ENCODE results near the gene ELK3. TPM values are rescaled to one million over a fixed set of nuclear protein-coding genes. Genes with fewer than 3 reads are reported as not detected.
A peak's percentile ranks its signal among the peaks of the same experiment; 100 is the strongest.

ELK3 gene
- total RNA-seq, 1 experiment from 2014 or later: 9.4 TPM

- H2BK20ac ChIP-seq (ENCODE audit: low read depth, low read length, poor library complexity, severe bottlenecking): no peak overlapping the region
- no peak for TF ChIP-seq CTCF (conservative IDR thresholded peaks at IDR 0.05)
- H4K8ac ChIP-seq (replicated peaks; ENCODE audit: insufficient read length, low read depth, low read length): no peak overlapping the region
- Mint-ChIP-seq H3K4me3 (no peak overlapping the region), H3K4me1 (peaks cover 40 to 46% of the 10 kb centered on the region in 2 experiments), H3K27ac (peak overlapping the region in 1 of 3 experiments; percentile 89; a peak in 1 of 7 replicates), H3K9me3 (no peaks in the 10 kb centered on the region), H3K27me3 (ENCODE audit: low read depth) (no peaks in the 10 kb centered on the region), H3K36me3 (ENCODE audit: insufficient read depth in 1 of 3, low read depth in 3 of 3) (peaks cover 0 to 2% (median 0%) of the 10 kb centered on the region in 3 experiments; a peak in 2 of 7 replicates)
- H3K4me1 ChIP-seq (ENCODE audit: insufficient read depth, low read length): no peaks in the 10 kb centered on the region
- H3K79me1 ChIP-seq (ENCODE audit: insufficient read depth, low read depth, low read length, poor library complexity, severe bottlenecking): no peaks in the 10 kb centered on the region
- no peaks in the 10 kb centered on the region for H3K23me2 ChIP-seq (ENCODE audit: insufficient read length, low read depth, low read length, poor library complexity, severe bottlenecking)
- H3K9me3 ChIP-seq (ENCODE audit: control insufficient read depth, low read depth, low read length): no peaks in the 10 kb centered on the region
- H2BK120ac ChIP-seq (ENCODE audit: low read depth, low read length, poor library complexity, severe bottlenecking): no peak overlapping the region
- H4K20me1 ChIP-seq (ENCODE audit: control insufficient read depth, insufficient read depth, insufficient read length): no peaks in the 10 kb centered on the region
- no peak overlapping the region for H3K4ac ChIP-seq (ENCODE audit: low read depth, low read length)
- no peak overlapping the region for H3K14ac ChIP-seq (ENCODE audit: insufficient read depth, low read length)
- no peak for DNase-seq
- H4K91ac ChIP-seq (ENCODE audit: insufficient read length, low read depth, low read length): no peak overlapping the region
- no peak overlapping the region for H2AK5ac ChIP-seq (ENCODE audit: insufficient read length, low read length)
- H2AFZ ChIP-seq (ENCODE audit: low read length): no peak overlapping the region
- H3K9ac ChIP-seq (ENCODE audit: extremely low read depth, insufficient read length, low read length): no peak overlapping the region
- H3K27ac ChIP-seq (ENCODE audit: insufficient read length, low read depth, low read length): no peak overlapping the region
- no peak overlapping the region for H3K4me2 ChIP-seq (ENCODE audit: insufficient read depth, insufficient read length, low read length)
- H3K79me2 ChIP-seq (ENCODE audit: insufficient read depth, low read length): no peaks in the 10 kb centered on the region
- H4K5ac ChIP-seq (ENCODE audit: insufficient read length, low read depth, low read length): no peak overlapping the region
- 100% methylated on average over 3 of the region's 11 CpGs for WGBS (ENCODE audit: extremely low coverage, insufficient read length, low lambda C conversion rate)
- H3K18ac ChIP-seq (ENCODE audit: insufficient read length, low read depth, low read length): peak overlapping the region; percentile 40
- no peak overlapping the region for H3K23ac ChIP-seq (ENCODE audit: insufficient read length, low read depth, low read length)
- no peak overlapping the region for H3T11ph ChIP-seq (ENCODE audit: low read length)
- no peaks in the 10 kb centered on the region for H3K27me3 ChIP-seq (ENCODE audit: insufficient read depth, low read length)
- H2BK5ac ChIP-seq (ENCODE audit: insufficient read length, low read length): no peak overlapping the region
- no peak overlapping the region for H2BK15ac ChIP-seq (ENCODE audit: low read depth, low read length)
- H3K56ac ChIP-seq (ENCODE audit: insufficient read length, low read depth, low read length): no peak overlapping the region
- H2BK12ac ChIP-seq (ENCODE audit: insufficient read length, low read depth, low read length): no peak overlapping the region
Measured at GRCh38 chr12:96218989-96219678, 25.0 kb downstream of the ELK3 start.

Data from H9 (cell line).